ENCODE data around the gene TSGA10.

- TF ChIP-seq POLR2A (IDR thresholded peaks at IDR 0.05): no peak
- TF ChIP-seq CTCF (IDR thresholded peaks at IDR 0.05): no peak
Measured at GRCh38 chr2:99096728-99097127, 58.0 kb downstream of the TSGA10 start.
